ENCODE measurements around the gene NHERF2. TPM values are rescaled to one million over a fixed set of nuclear protein-coding genes. Genes with fewer than 3 reads are reported as not detected.

The NHERF2 gene
- total RNA-seq, 2 experiments from 2014 or later, result 1.9 to 2.0 TPM

DNA sequence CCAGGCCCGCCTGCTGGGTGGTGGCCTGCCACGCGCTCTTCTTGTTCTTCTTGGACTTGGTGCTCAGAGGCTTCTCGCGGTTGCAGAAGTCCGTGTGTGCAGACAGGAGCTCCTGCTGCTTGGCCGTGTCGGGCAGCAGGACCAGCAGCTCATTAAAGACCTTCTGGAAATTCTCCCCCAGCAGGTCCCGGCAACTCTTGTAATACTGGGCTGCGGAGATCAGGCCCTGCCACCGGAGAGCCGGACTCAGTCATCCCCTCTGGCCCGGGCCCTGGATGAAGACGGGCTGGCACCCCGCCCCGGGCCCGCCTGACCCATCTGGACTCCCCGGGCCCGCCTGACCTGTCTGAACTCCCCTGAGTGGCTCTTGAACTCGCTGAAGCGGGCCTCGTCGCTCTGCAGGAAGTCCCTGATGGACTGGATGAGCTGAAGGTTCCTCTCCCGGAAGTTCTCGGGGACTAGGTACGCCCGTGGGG, 28.3 kb upstream of the NHERF2 start:
- H3K4me3 Mint-ChIP-seq, result no peak overlapping the region
- Histone ChIP-seq H3K27me3 (ENCODE audit: control insufficient read depth in 1 of 2, insufficient read depth in 2 of 2, low read length in 2 of 2) (no peaks in the 10 kb centered on the region), H3K4me3 (ENCODE audit: low read length) (no peak overlapping the region), H3K4me1 (ENCODE audit: insufficient read depth, low read length) (peaks cover 3% of the 10 kb centered on the region), H3K27ac (ENCODE audit: low read depth in 1 of 2, low read length in 2 of 2) (no peak overlapping the region), H3K9me3 (ENCODE audit: control insufficient read depth in 1 of 2, insufficient read depth in 1 of 2, low read length in 2 of 2) (no peaks in the 10 kb centered on the region), H3K36me3 (ENCODE audit: insufficient read depth, low read length) (peaks cover 58% of the 10 kb centered on the region)
- intact Hi-C loops (cut with DNase I, micrococcal nuclease), result no loop called here
- no peaks in the 10 kb centered on the region for H3K27me3 Mint-ChIP-seq
- ChIA-PET POLR2A (no interaction called here), CTCF (no interaction called here)
- no peaks in the 10 kb centered on the region for H3K9me3 Mint-ChIP-seq
- H3K4me1 Mint-ChIP-seq (ENCODE audit: low read depth), result peaks cover 6% of the 10 kb centered on the region
- TF ChIP-seq, protein P1, sequence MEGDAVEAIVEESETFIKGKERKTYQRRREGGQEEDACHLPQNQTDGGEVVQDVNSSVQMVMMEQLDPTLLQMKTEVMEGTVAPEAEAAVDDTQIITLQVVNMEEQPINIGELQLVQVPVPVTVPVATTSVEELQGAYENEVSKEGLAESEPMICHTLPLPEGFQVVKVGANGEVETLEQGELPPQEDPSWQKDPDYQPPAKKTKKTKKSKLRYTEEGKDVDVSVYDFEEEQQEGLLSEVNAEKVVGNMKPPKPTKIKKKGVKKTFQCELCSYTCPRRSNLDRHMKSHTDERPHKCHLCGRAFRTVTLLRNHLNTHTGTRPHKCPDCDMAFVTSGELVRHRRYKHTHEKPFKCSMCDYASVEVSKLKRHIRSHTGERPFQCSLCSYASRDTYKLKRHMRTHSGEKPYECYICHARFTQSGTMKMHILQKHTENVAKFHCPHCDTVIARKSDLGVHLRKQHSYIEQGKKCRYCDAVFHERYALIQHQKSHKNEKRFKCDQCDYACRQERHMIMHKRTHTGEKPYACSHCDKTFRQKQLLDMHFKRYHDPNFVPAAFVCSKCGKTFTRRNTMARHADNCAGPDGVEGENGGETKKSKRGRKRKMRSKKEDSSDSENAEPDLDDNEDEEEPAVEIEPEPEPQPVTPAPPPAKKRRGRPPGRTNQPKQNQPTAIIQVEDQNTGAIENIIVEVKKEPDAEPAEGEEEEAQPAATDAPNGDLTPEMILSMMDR (IDR thresholded peaks at IDR 0.05), result no peak
- H3K27ac Mint-ChIP-seq, result no peak overlapping the region
- H3K36me3 Mint-ChIP-seq (ENCODE audit: low read depth), result peaks cover 38% of the 10 kb centered on the region
- ATAC-seq (ENCODE audit: poor library complexity) (no peak), DNase-seq (no peak)

GRCh38 chr16:1998852-1999801, 27.6 kb upstream of the NHERF2 start:
- Mint-ChIP-seq H3K36me3 (ENCODE audit: low read depth) (peaks cover 38% of the 10 kb centered on the region), H3K4me1 (ENCODE audit: low read depth) (peaks cover under 1% of the 10 kb centered on the region), H3K4me3 (no peak overlapping the region), H3K27ac (no peak overlapping the region), H3K27me3 (no peaks in the 10 kb centered on the region), H3K9me3 (no peaks in the 10 kb centered on the region)
- no peak for ATAC-seq (ENCODE audit: poor library complexity)
- ChIA-PET CTCF (no interaction called here), POLR2A (no interaction called here)
- Histone ChIP-seq H3K4me3 (ENCODE audit: low read length) (no peak overlapping the region), H3K36me3 (ENCODE audit: insufficient read depth, low read length) (peaks cover 60% of the 10 kb centered on the region), H3K27ac (ENCODE audit: low read depth in 1 of 2, low read length in 2 of 2) (no peak overlapping the region), H3K27me3 (ENCODE audit: control insufficient read depth in 1 of 2, insufficient read depth in 2 of 2, low read length in 2 of 2) (no peaks in the 10 kb centered on the region), H3K9me3 (ENCODE audit: control insufficient read depth in 1 of 2, insufficient read depth in 1 of 2, low read length in 2 of 2) (no peaks in the 10 kb centered on the region), H3K4me1 (ENCODE audit: insufficient read depth, low read length) (peaks cover 10% of the 10 kb centered on the region)
- TF ChIP-seq, protein P1 (IDR thresholded peaks at IDR 0.05), result no peak
- intact Hi-C loops (cut with DNase I, micrococcal nuclease), result no loop called here
- no peak for DNase-seq

DNA sequence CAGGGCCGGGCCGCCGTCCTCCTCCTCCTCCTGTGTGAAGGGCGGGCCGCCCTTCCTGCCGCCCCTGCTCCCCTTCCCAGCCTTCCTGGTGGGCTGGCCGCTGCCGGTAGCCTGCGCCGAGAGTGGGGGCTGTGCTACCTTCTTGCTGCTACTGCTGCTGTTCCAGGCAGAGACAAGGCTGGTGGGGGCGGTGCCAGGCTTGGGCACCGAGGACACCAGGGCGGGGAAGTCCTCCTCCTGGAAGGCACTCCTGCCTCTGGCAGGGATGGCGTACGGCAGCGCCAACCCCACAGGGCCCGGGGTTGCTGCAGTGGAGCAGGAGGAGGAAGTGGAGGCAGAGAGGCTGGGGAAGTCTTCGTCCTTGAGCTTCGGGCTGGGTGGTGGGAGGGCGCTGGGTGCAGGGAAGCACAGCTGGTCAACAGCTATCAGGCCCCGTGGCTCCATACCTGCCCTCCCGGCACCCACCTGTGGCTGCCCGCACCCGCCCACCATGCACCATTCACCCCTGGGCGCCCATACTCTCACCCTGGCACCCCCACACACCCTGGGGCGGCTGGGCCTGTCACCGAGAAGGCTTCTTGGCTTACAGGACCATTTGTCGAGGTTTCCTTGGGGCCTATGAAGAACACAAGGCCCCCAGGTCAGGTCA, 26.7 kb upstream of the NHERF2 start:
- H3K9me3 ChIP-seq (ENCODE audit: control insufficient read depth in 1 of 2, insufficient read depth in 1 of 2, low read length in 2 of 2), result no peaks in the 10 kb centered on the region
- H3K27me3 Mint-ChIP-seq, result no peaks in the 10 kb centered on the region
- CTCF ChIA-PET, result no interaction called here
- intact Hi-C loops (cut with DNase I, micrococcal nuclease), result no loop called here
- H3K27me3 ChIP-seq (ENCODE audit: control insufficient read depth in 1 of 2, insufficient read depth in 2 of 2, low read length in 2 of 2), result no peaks in the 10 kb centered on the region
- POLR2A ChIA-PET, result no interaction called here
- H3K27ac Mint-ChIP-seq, result no peak overlapping the region
- H3K36me3 Mint-ChIP-seq (ENCODE audit: low read depth), result peaks cover 38% of the 10 kb centered on the region
- DNase-seq (no peak), ATAC-seq (ENCODE audit: poor library complexity) (no peak)
- no peak overlapping the region for H3K4me3 ChIP-seq (ENCODE audit: low read length)
- no peak overlapping the region for H3K27ac ChIP-seq (ENCODE audit: low read depth in 1 of 2, low read length in 2 of 2)
- peaks cover 18% of the 10 kb centered on the region for H3K4me1 ChIP-seq (ENCODE audit: insufficient read depth, low read length)
- peaks cover 62% of the 10 kb centered on the region for H3K36me3 ChIP-seq (ENCODE audit: insufficient read depth, low read length)
- TF ChIP-seq, protein P1 (IDR thresholded peaks at IDR 0.05), result no peak
- H3K9me3 Mint-ChIP-seq, result no peaks in the 10 kb centered on the region
- no peaks in the 10 kb centered on the region for H3K4me1 Mint-ChIP-seq (ENCODE audit: low read depth)
- no peak overlapping the region for H3K4me3 Mint-ChIP-seq

Data from CD4-positive, alpha-beta T cell (primary cell).